BJ (cell line): ENCODE results near the gene EPB41L2. TPM values are rescaled to one million over a fixed set of nuclear protein-coding genes. Genes with fewer than 3 reads are reported as not detected.
"Not testable (repeated sequence)": the region's sequence is repeated elsewhere in the genome, so short reads cannot be mapped to it uniquely, and the experiment has no call there.

Experiments used
- CTCF ChIA-PET: fragments of 350-600 bp; formaldehyde crosslinking; extraction: SDS; loops from one replicate; lab custom pipeline; 2021; ENCODE audit warnings: antibody characterized with exemption, inconsistent platforms; lab: Yijun Ruan, JAX
- POLR2A ChIA-PET: fragments of 300-600 bp; sonication (Branson Sonifier 250); formaldehyde crosslinking; extraction: SDS; loops from one replicate; lab custom pipeline; 2021; ENCODE audit warnings: antibody characterized with exemption; lab: Charles Lee
- DNase-seq: peaks from one replicate; pipeline ENCODE4 v3.0.0-alpha.2; 2011; ENCODE audit warnings: low read depth
- H3K27me3 ChIP-seq: 2 replicates; pipeline ENCODE4 v1.6.0; 2011; ENCODE audit warnings: low read length; ENCODE audit not compliant: control insufficient read depth, insufficient read depth
- H3K36me3 ChIP-seq: 2 replicates; pipeline ENCODE4 v1.5.1; 2011; ENCODE audit warnings: low read length; ENCODE audit not compliant: control insufficient read depth, insufficient read depth
- H3K4me3 ChIP-seq: 2 replicates; pipeline ENCODE4 v1.5.1; 2011; ENCODE audit warnings: low read depth, mild to moderate bottlenecking, control low read depth, low read length
- CTCF ChIP-seq: IDR thresholded peaks from 2 replicates; pipeline ENCODE4 v1.5.1; 2011; ENCODE audit warnings: low read depth, mild to moderate bottlenecking, control low read depth, inconsistent platforms, low read length, moderate library complexity; ENCODE audit not compliant: insufficient read depth
- polyA plus RNA-seq: library from polyadenylated mRNA; depleted of rRNA; stranded (reverse); fragments of >200 nt; gene quantifications from 2 replicates; pipeline ENCODE4 v1.2.3, GENCODE V29; 2011

Gene EPB41L2
- polyA plus RNA-seq, 1 experiment, result 24.5 TPM

GRCh38 chr6:131101911-131102680 is 39.1 kb upstream of the EPB41L2 start:
- Histone ChIP-seq H3K4me3 (no peak overlapping the region), H3K27me3 (no peaks in the 10 kb centered on the region), H3K36me3 (no peaks in the 10 kb centered on the region)
- CTCF ChIA-PET, result no interaction called here
- POLR2A ChIA-PET, result no interaction called here
- DNase-seq, result no peak
- no peak for TF ChIP-seq CTCF

GRCh38 chr6:131096786-131097185 is 33.7 kb upstream of the EPB41L2 start:
- H3K4me3 ChIP-seq, result no peak overlapping the region
- no peaks in the 10 kb centered on the region for H3K27me3 ChIP-seq
- H3K36me3 ChIP-seq, result no peaks in the 10 kb centered on the region
- no peak for DNase-seq
- CTCF ChIA-PET, result no interaction called here
- POLR2A ChIA-PET, result no interaction called here
- no peak for TF ChIP-seq CTCF

- Histone ChIP-seq H3K4me3 (no peak overlapping the region), H3K36me3 (no peaks in the 10 kb centered on the region), H3K27me3 (no peaks in the 10 kb centered on the region)
- POLR2A ChIA-PET, result no interaction called here
- CTCF ChIA-PET, result no interaction called here
- TF ChIP-seq CTCF, result no peak
- DNase-seq, result no peak
Observed at GRCh38 chr6:131093334-131093733, 30.3 kb upstream of the EPB41L2 start.

GRCh38 chr6:131091944-131092343 is 28.9 kb upstream of the EPB41L2 start:
- H3K36me3 ChIP-seq, H3K27me3 ChIP-seq, POLR2A ChIA-PET, DNase-seq, CTCF ChIA-PET, H3K4me3 ChIP-seq: not testable (repeated sequence)

- POLR2A ChIA-PET, CTCF ChIA-PET: not testable (repeated sequence)
Observed at GRCh38 chr6:131090339-131090738, 27.3 kb upstream of the EPB41L2 start.

GRCh38 chr6:131084982-131085381 is 21.9 kb upstream of the EPB41L2 start:
- H3K27me3 ChIP-seq, result peaks cover 2% of the 10 kb centered on the region; the same call in 1 of the 2 replicates
- TF ChIP-seq CTCF, result no peak
- no peak for DNase-seq
- H3K36me3 ChIP-seq, result no peaks in the 10 kb centered on the region
- CTCF ChIA-PET, result no interaction called here
- POLR2A ChIA-PET, result no interaction called here
- H3K4me3 ChIP-seq, result no peak overlapping the region

More at GRCh38 chr6:131090339-131090738, 27.3 kb upstream of the EPB41L2 start:
- not testable (repeated sequence) for H3K36me3 ChIP-seq, H3K4me3 ChIP-seq, DNase-seq, H3K27me3 ChIP-seq
